Germinal center (tissue), 1 donor: ENCODE measurements around the gene CREB3L1.

ENCODE experiments used
- DNase-seq: peaks from one replicate; pipeline ENCODE4 v3.0.0; 2012; ENCODE audit warnings: mixed read lengths, low spot score

Gene CREB3L1

DNA sequence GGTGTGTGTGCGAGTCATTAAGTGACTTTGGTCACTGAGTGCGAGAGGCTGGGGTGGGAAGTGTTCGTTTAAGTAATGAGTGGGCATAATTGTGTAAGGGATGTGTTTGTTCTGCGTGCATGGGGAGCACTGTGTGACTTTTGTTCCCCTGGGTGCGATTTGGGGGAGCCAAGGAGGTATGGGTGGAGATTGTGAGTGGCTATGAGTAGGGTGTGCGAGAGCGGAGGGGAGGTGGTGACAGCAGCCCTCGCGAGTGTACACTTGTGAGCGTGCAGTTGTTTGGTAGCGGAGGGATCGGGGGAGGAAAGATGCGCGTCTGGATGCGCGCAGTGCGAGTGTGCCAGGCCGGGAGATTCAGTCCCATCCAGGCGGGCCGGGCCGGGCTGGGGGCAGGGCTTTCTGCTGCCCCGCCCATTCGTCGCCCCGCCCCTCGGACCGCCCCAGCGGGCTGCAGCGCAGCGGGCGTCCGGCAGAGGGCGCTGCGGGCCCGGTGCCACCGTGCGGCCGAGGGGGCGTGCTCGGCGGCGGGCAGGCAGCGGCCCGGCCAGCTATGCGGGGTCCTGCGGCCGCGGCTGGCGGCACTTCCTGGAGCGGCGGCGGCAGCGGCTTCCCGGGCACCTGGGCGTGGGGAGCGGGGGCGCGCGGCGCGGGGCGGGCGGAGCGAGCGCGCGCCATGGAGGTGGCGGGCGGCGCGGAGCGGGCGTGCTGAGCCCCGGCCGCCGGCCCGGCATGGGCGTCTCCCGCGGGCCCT, 69.6 kb downstream of the CREB3L1 start, which contains the start of gene DGKZ:
Gene DGKZ, plus strand, starts transcription at position 578 of the 751 bp plus-strand sequence. CDS start 197 bp downstream, outside the sequence.
- DNase-seq, result peak; percentile 95

DNA sequence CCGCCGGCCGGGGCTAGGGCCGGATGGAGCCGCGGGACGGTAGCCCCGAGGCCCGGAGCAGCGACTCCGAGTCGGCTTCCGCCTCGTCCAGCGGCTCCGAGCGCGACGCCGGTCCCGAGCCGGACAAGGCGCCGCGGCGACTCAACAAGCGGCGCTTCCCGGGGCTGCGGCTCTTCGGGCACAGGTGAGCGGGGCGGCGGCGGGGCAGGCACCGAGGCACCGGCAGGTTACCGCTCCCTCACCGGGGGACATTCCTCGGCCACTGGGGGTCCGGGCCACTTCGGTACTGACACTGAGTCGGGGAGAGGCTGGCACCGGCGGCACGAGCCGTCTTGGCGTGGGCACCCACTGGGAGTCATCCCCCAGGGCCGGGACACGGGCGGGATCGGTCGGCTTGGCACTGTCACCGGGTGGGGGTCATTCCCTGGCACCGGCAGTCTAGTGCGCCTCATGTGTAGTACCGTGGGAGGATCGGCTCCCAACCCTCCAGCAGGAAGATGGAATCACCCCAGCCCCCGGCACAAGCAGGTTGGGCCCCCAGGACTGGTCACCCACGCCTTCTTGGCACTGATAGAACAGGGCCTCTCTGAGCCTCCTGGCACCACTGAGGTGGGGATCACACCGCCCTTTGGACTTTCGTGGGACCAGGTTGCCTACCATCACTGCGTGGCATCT, 70.3 kb downstream of the CREB3L1 start:
- no peak for DNase-seq

DNA sequence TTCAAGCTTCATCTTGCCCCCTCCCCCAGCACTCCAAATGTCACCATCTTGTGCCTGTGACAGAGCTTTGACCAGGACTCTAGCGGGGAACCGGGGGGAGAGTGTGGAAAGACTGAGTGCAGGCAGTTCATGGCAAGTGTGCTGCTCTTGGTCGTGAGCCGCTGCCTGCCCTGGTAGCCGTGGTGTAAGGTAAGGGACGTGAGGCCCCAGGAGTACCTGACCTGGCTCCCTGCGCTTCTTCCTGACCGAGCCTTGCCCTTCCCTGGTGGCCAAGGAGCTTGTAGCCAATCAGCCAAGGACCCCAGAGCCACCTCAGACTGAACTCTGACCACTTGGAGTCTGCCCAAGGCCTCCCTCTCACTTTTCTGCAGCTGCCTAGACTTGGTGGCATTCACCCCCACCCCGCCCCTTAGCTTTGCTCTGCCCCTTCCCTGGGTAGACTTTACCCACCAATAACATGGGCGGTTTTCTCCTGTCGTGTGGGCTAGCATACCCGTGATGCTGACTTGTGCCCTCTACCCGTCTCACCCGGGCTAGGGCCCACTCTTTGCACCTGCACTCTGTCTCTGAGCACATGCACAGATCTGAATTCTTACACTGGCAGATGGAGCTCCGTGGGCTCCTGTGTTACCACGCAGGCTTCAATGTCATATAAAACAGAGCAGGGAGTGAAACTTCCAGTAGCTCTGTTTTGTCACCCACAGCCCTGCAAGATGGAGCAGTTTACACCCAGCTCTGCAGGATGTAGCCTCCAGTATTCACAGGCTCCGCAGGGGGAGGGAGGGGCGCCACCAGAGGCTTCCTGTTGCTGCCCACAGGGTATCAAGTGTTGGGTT, 71.3 kb downstream of the CREB3L1 start:
- no peak for DNase-seq

DNA sequence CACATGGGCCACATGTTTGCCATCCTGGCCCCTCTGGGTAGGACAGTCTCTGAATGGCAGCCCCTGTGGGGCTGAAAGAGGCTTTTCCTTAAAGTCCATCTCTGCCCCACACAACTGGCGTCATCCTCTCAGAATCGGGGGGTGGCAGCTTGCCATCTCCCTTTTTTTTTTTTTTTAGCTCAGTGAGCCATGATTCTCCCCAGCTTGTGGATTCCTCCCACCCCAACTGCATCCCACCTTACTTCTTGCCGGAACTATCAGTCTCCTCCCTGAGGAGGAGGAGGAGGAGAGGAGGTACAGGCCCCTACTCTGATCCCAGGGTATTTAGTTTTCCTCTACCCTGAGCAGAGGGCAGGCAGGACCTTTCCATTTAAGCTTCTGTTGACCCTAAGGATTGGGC, 73.2 kb downstream of the CREB3L1 start:
- DNase-seq, result no peak

DNA sequence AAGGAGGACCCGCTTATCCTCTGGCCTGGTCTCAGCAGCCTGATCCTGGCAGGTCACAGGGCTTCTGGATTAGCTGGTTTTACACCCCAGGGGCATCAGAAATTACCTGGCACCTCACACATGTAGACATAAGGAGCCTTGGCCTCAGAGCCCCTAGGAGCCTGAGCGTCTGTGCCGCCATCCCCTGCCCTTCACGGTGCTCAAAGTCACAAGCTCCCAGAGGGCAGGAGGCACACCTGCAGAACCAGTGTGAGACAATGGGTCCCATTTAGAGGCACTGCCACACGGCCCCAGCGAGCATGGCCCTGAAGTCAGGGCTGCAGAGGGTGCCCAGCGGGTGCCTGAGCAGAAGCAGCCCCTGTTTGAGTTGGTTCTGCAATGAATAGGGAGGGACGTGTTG, 73.7 kb downstream of the CREB3L1 start:
- DNase-seq, result no peak

DNA sequence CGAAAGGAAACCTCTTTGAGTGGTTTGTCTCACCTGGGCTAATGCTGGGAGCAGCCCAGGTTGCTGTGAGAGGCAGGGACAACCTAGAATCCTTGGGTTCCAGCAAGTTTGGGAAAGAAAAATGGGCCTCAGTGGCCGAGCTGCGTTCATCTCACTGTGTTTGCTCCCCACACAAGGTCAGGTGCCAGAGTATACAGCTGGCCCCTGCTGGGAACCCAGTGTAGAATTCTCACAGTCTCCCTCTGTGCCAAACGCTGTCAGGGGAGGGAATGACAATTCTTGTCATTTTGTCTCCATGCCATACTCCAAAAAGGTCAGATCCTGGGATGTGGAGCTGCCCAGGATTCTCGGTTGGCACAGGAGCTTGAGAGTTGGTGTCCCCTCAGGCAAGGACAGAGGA, 74.1 kb downstream of the CREB3L1 start:
- no peak for DNase-seq

DNA sequence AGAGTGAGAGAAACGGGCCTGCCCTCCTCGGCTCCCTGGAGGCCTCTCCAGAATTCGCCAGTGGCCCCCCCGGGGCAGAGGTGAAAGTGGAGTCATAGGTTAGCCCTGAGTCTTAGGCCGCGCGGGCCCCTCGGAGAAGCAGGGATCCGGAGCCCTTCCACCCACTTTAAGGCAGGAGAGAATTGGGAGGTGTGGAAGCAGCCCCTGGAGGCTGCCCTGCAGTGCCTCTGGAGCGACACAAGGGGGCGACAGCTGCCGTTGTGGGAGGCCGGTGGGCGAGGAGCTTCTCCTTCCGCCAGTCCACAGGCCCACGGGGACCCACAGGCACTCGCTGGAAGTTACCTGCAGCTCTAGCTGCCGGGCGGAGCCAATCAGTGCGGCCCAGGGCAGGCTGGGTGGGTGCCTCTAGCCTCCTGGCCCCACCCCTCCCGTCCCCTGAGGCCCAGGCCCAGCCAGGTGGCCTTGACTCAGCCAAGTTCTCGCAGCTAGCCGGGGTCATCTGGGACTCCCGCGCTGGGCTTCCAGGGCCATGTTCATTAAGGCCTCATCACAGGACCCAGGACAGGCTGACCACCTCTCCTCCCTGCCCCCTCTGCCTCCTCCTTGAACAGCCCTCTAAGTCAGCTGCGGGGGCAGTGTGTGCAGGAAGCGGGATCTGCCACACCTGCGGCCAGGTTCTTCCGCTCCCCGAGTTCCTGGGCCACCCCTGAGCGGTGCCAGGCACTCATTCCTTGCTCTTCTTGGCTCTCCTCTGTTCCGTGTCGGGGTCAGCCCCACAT, 74.8 kb downstream of the CREB3L1 start:
- peak; percentile 46 for DNase-seq

DNA sequence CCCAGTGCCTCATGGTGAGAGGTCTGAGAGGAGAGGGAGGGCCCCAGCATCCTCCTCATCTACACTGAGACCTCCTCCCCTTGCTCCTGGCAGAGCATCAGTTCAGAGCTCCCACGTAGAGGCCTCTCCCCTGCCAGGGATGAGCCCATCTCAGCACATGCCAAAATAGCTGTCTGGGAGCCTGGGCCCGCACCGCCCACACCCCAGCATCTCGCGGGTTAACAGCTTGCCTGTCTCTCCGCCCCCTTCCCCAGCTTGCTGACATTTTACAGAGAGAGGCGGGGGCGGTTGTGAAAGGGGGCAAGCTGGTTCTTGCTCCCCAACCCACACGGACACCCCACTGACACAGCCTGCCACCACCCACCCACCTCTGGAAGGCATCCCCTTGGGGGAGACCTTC, 76.2 kb downstream of the CREB3L1 start:
- DNase-seq, result no peak

DNA sequence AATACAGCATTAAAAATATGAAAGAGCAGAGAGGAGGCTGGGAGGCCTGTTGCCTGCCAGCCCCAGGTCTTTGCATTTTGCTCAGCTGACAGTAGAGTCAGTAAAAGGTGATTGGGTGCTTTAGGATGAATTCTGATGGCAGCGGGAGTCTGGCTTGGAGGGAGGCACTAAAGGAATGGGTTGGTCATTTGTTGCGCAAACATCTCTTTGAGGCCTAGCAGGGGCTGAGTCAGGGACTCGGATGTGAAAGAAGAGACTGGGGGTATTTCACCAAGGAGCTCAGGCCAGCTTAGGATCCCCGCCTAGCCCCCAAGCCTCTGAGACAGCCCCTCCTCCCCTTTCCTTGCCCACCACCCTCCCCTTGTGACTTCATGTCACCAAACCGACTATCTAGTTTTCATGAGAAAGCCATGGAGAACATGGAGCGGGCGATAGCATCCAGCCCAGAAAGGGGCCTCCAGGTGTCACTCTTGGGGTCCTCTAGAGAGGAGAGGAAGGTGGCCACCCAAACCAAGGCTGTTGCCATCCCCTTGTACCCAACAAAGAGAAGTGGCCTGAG, 79.5 kb downstream of the CREB3L1 start:
- DNase-seq, result no peak

DNA sequence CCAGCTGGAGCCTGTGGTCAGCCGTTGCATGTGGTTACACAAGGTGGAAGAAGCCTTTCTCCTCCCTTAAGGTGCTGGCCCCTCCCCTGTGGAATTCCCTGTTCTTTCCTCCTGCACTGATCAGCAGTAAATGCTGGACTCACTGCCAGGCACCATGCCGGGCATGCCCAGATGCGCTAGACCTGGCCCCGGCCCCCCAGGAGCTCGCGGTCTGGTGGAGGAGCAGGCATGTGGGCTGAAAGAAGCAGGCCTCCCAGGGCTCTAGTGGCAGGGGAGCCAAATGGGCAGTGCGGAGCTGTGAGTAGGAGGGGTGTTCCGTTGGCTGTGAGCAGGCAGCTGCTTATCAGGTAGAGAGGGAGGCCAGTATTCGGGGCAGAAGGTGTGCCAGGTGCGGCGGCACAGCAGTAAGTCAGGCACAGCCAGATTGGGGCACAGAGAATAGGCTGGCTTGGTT, 80.0 kb downstream of the CREB3L1 start:
- DNase-seq, result no peak

DNA sequence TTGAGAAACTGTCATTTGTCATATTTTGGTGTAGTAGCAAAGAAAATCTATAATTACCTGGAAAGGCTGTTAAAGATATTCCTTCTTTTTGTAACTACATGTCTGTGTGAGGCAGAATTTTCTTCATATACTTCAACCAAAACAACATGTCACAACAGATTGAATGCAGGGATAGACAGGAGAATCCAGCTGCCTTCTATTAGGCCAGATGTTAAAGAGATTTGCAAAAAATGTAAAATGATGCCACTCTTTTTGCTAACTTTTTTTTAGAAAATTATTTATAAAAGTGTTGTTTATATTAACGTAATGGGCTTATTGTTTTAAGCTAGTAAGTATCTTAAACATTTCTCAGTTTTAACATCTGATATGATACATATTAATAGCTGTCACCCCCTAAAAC, 82.5 kb downstream of the CREB3L1 start:
- DNase-seq, result no peak

DNA sequence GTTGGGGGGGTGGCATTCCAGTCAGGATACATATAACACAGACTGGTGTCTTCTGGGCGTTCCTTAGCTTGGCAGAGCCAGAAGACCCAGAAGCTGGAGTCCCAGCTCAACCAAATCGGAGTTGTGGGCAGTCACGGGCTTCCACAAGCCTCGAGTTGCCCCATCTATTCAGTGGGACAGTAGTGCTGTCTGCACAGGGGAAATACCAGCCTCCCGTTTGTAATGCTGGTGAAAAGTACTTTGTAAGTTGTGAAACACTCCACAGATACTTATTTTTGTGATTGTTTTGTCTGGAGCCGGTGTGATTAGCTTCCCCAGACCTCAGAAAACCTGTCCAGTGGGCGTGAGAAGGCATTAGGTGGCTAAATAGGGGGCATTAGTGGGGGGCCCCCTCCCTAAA, 83.4 kb downstream of the CREB3L1 start:
- peak; percentile 34 for DNase-seq

DNA sequence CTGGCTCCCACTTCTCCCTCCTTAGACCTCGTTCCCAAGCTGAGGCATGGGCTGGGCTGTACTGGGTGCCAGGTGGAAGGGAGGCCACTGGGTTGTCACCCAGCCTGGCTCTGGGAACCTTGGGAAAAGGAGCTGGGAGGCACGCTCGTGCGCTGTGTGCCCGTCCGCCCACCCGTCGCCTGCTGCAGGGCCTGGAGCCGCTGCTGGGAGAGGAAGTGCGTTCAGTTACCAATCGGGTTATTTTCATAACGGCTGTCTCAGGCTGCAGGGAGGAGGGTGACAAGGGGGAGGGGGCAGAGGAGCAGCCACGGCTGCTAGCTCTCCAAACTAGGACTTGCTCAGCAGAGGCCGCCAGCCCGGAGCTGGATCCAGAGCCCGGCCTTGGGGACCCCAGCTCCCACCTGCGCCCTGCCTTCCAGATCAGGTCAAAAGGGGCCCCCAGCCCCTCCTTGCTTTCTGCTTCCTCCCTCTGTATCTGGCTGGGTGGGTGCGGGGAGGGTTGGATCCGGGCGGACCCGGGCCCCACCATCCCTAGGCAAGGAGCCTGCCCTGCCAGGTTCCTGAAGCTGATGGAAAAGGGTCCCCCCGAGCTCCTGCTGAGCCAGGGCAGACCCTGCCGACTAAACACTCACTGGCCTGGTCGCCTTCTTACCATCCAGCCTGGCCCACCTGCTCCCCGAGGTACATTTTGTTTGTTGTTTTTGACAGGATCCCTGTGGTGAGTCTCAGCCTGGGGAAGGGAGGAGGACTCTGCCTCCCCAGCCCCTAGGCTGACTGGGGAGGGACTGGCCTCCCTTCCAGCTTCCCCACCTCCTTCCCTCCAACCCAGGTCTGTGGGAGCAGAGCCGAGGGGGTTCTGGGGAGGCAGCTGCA, 84.1 kb downstream of the CREB3L1 start:
- DNase-seq, result peak; percentile 91

DNA sequence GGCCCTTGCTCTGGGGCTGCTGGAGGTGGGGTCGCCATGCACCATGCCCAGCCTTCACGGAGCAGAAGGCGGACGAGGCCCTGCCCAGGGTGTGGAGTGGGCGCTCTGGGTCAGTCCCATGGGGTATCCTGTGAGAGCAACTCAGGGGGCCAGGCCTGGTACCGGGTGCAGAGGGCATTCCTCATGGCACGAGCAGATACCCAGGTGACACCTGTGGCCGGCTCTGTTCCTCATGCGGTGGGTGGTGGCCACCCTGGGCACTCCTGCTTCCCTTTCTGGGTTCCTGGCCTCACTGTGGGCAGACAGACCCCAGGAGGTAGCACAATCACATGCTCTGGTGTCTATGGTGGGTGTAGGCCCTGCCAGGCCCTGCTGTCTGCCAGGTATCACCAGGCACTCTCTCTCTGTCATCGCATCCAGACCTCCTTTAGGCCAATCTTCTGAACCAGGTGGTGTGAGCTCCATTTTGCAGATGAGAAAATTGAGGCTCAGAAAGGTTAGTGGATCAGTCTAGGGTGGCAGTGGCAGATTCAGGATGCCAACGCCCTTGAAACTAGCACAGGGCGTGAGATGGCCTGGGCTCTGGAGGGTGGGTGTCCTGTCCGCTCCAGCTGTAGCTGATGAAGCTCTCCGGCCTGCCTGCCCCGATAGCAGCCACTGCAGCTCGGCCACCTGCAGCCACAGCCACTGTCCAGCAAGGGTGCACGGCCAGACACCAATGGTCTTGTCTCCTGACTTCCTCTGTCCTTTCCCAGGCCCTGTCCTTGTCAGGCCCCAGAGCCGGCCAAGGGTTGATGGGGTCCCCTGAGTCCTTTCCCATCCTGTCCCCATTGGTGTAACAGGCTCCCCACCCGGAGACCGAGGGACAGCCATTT, 84.9 kb downstream of the CREB3L1 start:
- no peak for DNase-seq

DNA sequence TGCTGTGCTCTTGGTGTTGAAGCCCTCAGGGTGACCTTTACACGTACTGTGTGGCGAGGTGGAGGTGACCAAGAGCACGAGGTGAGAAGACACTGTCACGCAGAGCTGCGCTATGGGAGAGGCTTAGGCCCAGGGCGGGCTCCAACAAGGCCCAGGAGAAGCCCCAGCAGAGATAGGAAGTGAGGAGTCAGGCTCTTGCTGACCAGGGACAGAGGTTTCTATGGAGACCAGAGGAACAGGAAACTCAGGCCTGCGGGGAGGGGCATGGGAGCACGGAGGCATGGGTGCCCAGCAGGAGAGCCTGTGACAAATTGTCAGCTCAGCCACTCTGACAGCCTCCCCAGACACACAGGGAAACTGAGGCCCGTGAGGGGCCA, 85.6 kb downstream of the CREB3L1 start:
- no peak for DNase-seq

DNA sequence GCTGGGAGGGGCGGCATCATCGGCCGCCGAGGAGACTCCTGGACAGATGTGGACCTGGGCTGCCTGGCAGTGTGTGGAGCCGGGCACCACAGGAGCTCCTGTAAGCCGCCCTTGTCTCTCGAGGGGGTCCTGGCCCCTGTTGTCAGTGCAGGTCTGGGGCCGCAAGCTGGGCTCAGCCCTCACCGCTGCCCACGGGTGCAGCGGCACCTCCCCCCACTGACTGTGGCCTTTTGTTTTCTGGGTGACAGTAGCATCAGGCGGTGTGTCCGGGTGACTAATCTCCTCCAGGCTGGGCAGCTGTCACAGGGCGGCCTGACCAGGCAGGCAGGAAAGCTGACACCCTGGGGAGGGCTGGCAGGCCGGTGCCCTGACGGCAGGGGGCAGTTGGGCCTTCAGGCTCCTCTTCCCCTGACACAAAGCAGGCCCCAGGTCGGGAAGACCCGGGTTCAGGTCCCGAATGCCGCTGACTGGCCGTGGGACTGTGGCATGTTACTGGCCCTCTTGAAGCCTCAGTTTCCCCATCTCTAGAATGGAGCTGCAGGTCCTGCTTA, 86.1 kb downstream of the CREB3L1 start:
- no peak for DNase-seq

DNA sequence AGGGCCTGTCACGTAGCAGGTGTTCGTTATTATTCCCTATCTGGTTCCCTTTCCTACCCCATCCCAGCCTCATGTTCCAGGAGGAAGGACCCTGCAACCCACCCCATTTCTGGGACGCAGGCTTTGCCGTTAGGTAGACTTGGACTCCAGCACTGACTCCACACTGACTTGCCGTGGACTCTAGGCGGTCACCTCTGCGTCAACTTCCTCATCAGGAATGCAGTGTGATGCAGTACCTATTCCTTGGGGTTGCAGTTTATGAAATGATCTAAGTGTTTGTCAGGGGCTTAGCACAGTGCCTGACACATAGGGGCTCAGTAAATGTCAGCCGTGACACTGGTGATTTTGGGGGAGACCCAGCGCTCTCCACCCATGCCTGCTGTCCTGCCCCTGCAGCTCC, 86.6 kb downstream of the CREB3L1 start:
- DNase-seq, result no peak

DNA sequence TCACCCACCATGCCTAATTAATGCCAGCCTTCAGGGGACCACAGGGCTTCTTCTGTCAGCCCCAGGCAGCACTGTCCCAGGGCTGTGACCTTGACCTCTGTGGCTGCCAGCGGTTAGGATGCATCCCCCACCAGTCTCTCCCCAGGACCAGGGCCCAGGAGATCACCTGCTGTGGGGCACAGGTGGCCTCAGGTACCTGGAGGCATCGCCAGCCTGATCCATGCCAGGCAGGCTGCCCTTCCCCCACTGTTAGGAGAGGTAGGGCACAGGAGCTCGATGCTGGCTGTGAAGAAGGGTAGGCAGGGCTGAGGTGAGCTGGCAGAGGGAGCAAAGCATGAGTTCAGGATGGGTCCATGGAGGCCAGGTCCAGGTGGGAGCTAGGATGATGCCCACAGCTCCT, 87.3 kb downstream of the CREB3L1 start:
- DNase-seq, result no peak

DNA sequence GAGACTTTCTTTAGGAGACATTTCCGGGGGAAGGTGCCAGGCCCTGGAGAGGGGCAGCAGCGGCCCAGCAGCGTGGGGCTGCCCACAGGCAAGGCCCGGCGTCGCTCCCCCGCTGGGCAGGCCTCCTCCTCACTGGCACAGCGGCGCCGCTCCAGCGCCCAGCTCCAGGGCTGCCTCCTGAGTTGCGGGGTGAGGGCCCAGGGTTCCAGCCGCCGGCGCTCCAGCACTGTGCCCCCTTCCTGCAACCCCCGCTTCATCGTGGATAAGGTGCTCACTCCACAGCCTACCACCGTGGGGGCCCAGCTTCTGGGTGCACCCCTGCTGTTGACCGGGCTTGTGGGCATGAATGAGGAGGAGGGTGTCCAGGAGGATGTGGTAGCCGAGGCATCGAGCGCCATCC, 88.8 kb downstream of the CREB3L1 start:
- DNase-seq, result no peak
